ENCODE measurements around the gene RIMBP2.

The RIMBP2 gene

DNA sequence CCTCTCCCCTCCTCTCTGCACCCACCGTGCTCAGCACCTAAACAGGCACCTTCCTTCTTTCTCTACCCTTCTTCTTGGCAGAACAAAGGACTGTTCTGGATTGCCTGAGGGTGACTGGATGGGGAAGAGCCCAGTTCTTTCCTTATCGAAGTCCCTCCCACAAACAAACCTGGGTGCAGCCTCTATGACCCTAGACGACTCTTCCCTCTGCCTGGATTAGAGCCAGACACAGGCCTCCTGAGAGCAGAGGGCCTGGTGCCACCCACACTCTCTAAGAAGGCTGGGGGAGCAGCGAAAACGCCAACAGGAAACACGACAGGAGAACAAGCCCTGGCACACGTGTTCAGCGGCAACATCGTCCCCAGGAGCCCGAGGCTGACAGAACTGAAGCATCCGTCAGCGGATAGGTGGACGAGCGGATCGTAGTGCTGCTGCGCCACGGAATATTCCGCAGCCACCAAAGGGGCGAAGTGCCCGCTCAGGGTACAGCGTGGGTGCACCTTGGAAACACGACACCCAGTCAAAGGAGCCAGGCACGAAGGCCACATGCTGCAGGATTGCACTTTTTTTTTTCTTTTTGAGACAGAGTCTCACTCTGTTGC lies 38.0 kb downstream of the RIMBP2 start:
- TF ChIP-seq ZNF202 (tag by site-specific recombination; IDR thresholded peaks at IDR 0.05; ENCODE audit: borderline replicate concordance) (no peak), YY2 (tag by site-specific recombination; IDR thresholded peaks at IDR 0.05) (no peak), FEZF1 (tag by site-specific recombination; IDR thresholded peaks at IDR 0.05) (no peak), ZNF658 (tag by site-specific recombination; IDR thresholded peaks at IDR 0.05) (no peak), ZNF302 (tag by site-specific recombination; IDR thresholded peaks at IDR 0.05; ENCODE audit: low read depth) (no peak), SALL2 (tag by site-specific recombination; IDR thresholded peaks at IDR 0.05; ENCODE audit: borderline replicate concordance) (no peak), ZNF362 (tag by site-specific recombination; IDR thresholded peaks at IDR 0.05) (no peak), MYNN (tag by site-specific recombination; IDR thresholded peaks at IDR 0.05; ENCODE audit: borderline replicate concordance) (no peak), ZNF791 (tag by site-specific recombination; IDR thresholded peaks at IDR 0.05) (no peak), PRDM6 (tag by site-specific recombination; IDR thresholded peaks at IDR 0.05) (no peak), ZNF350 (tag by site-specific recombination; IDR thresholded peaks at IDR 0.05) (no peak), ZFP37 (tag by site-specific recombination; IDR thresholded peaks at IDR 0.05) (no peak), ZNF211 (tag by site-specific recombination; IDR thresholded peaks at IDR 0.05; ENCODE audit: low read depth) (no peak)
- TF ChIP-seq, protein P1, sequence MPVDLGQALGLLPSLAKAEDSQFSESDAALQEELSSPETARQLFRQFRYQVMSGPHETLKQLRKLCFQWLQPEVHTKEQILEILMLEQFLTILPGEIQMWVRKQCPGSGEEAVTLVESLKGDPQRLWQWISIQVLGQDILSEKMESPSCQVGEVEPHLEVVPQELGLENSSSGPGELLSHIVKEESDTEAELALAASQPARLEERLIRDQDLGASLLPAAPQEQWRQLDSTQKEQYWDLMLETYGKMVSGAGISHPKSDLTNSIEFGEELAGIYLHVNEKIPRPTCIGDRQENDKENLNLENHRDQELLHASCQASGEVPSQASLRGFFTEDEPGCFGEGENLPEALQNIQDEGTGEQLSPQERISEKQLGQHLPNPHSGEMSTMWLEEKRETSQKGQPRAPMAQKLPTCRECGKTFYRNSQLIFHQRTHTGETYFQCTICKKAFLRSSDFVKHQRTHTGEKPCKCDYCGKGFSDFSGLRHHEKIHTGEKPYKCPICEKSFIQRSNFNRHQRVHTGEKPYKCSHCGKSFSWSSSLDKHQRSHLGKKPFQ (tag by site-specific recombination; IDR thresholded peaks at IDR 0.05): no peak
- H3K36me3 ChIP-seq (ENCODE audit: control insufficient read depth in 2 of 2, insufficient read depth in 1 of 2, low read length in 2 of 2): no peaks in the 10 kb centered on the region
- ChIA-PET POLR2A (no interaction called here), CTCF (no interaction called here)
- no peak overlapping the region for H3K4me3 ChIP-seq (ENCODE audit: low read depth, low read length)
- no peaks in the 10 kb centered on the region for H3K4me1 ChIP-seq (ENCODE audit: control insufficient read depth, insufficient read depth, low read length)
- H3K9me3 ChIP-seq (ENCODE audit: control insufficient read depth, insufficient read depth, low read depth, low read length): no peaks in the 10 kb centered on the region
- H3K27ac ChIP-seq (ENCODE audit: extremely low read depth, low read depth, low read length): no peak overlapping the region

DNA sequence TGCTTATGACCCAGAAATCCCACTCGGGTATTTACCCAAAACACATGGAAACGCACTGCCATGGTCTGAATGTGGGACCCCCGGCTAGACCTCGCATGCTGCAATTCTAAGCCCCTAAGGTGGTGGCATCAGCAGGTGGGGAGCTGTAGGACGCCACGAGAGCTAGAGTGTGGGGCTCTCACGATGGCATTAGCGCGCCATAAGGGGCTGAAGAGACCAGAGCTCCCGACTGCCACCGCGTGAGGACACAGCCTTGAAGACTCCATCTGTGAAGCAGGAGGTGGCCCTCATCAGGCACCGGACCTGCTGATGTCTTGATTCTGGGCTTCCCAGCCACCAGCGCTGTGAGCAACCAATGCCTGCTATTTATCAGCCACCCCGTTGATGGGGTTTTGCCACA lies 40.3 kb downstream of the RIMBP2 start:
- H3K27ac ChIP-seq (ENCODE audit: extremely low read depth, low read depth, low read length): no peak overlapping the region
- H3K4me3 ChIP-seq (ENCODE audit: low read depth, low read length): no peak overlapping the region
- TF ChIP-seq EGR2 (tag by site-specific recombination; IDR thresholded peaks at IDR 0.05; ENCODE audit: low read depth) (no peak), ZNF16 (tag by site-specific recombination; IDR thresholded peaks at IDR 0.05; ENCODE audit: low read depth) (no peak)
- H3K9me3 ChIP-seq (ENCODE audit: control insufficient read depth, insufficient read depth, low read depth, low read length): no peaks in the 10 kb centered on the region
- no peaks in the 10 kb centered on the region for H3K36me3 ChIP-seq (ENCODE audit: control insufficient read depth in 2 of 2, insufficient read depth in 1 of 2, low read length in 2 of 2)
- no peaks in the 10 kb centered on the region for H3K4me1 ChIP-seq (ENCODE audit: control insufficient read depth, insufficient read depth, low read length)
- CTCF ChIA-PET: interaction anchor here (0.7 kb wide), 1 partner anchor 13 kb away, joined by 3 read pairs; no protein-coding TSS in a partner anchor
- POLR2A ChIA-PET: no interaction called here

DNA sequence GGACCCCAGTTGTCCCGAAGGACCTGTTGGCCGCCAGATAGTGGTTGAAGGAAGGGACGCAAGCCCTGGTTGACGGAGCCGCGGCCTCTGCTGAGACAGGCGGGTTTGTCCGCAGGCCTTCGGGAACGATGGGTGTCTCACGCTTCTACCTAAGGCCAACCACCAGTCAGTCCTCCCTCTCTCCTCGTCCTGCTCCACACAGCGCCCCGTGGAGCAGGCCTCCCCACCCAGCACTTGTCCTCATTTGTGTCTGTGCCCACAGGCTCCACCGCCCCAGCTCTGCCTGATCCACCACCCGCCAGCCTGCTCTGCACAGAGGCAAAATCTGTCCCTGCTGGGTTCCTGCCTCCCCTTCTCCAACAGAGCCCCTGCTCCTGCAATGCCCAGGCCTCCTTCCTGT lies 41.0 kb downstream of the RIMBP2 start:
- Histone ChIP-seq H3K4me3 (ENCODE audit: low read depth, low read length) (no peak overlapping the region), H3K27ac (ENCODE audit: extremely low read depth, low read depth, low read length) (no peak overlapping the region), H3K9me3 (ENCODE audit: control insufficient read depth, insufficient read depth, low read depth, low read length) (no peaks in the 10 kb centered on the region), H3K4me1 (ENCODE audit: control insufficient read depth, insufficient read depth, low read length) (no peaks in the 10 kb centered on the region), H3K36me3 (ENCODE audit: control insufficient read depth in 2 of 2, insufficient read depth in 1 of 2, low read length in 2 of 2) (no peaks in the 10 kb centered on the region)
- TF ChIP-seq ZNF157 (tag by site-specific recombination; IDR thresholded peaks at IDR 0.05): no peak
- TF ChIP-seq ZNF302 (tag by site-specific recombination; IDR thresholded peaks at IDR 0.05; ENCODE audit: low read depth): no peak
- no peak for TF ChIP-seq ZBTB8A (tag by site-specific recombination; IDR thresholded peaks at IDR 0.05)
- no peak for TF ChIP-seq ZNF223 (tag by site-specific recombination; IDR thresholded peaks at IDR 0.05)
- TF ChIP-seq, protein P2, sequence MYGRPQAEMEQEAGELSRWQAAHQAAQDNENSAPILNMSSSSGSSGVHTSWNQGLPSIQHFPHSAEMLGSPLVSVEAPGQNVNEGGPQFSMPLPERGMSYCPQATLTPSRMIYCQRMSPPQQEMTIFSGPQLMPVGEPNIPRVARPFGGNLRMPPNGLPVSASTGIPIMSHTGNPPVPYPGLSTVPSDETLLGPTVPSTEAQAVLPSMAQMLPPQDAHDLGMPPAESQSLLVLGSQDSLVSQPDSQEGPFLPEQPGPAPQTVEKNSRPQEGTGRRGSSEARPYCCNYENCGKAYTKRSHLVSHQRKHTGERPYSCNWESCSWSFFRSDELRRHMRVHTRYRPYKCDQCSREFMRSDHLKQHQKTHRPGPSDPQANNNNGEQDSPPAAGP (tag by site-specific recombination; IDR thresholded peaks at IDR 0.05): no peak
- no peak for TF ChIP-seq ZNF623 (tag by site-specific recombination; IDR thresholded peaks at IDR 0.05)
- TF ChIP-seq ZBTB26 (tag by site-specific recombination; optimal IDR thresholded peaks at IDR 0.05): no peak
- no peak for TF ChIP-seq ZNF426 (tag by site-specific recombination; IDR thresholded peaks at IDR 0.05)
- TF ChIP-seq WT1 (tag by site-specific recombination; IDR thresholded peaks at IDR 0.05): no peak
- no peak for TF ChIP-seq ZNF350 (tag by site-specific recombination; IDR thresholded peaks at IDR 0.05)
- TF ChIP-seq TRIM28 (IDR thresholded peaks at IDR 0.05; ENCODE audit: borderline replicate concordance, low read length): no peak
- ChIA-PET CTCF (no interaction called here), POLR2A (no interaction called here)

All from HEK293 (cell line).